Measurements from ENCODE around the gene METRN.

- no peak for TF ChIP-seq SIN3A (IDR thresholded peaks at IDR 0.05; ENCODE audit: borderline replicate concordance, insufficient read depth, low read length)
- TF ChIP-seq POLR2AphosphoS5 (IDR thresholded peaks at IDR 0.05; ENCODE audit: low read depth, low read length), result no peak
- no peak for TF ChIP-seq REST (IDR thresholded peaks at IDR 0.05; ENCODE audit: insufficient read depth in 1 of 2, low read depth in 2 of 2, low read length in 2 of 2)
- TF ChIP-seq TAF1 (IDR thresholded peaks at IDR 0.05; ENCODE audit: borderline replicate concordance, insufficient read depth, low read length), result no peak
Observed at GRCh38 chr16:685967-686366, 29.0 kb upstream of the METRN start.
